H9 (cell line): Measurements from ENCODE around the gene CLDN2. TPM values are rescaled to one million over a fixed set of nuclear protein-coding genes. Genes with fewer than 3 reads are reported as not detected.

ENCODE experiments used
- DNase-seq: peaks from one replicate; pipeline ENCODE4 v3.0.0-alpha.2; 2017
- H2AFZ ChIP-seq: one replicate; pipeline ENCODE4 v1.6.1; 2013; ENCODE audit warnings: mild to moderate bottlenecking, low read length, control low read depth, moderate library complexity
- H2AK5ac ChIP-seq: 2 replicates; pipeline ENCODE4 v1.6.1; 2013; ENCODE audit warnings: low read length, control low read depth, mixed read lengths; ENCODE audit not compliant: insufficient read length
- H2BK120ac ChIP-seq: one replicate; pipeline ENCODE4 v1.6.1; 2013; ENCODE audit warnings: low read depth, mild to moderate bottlenecking, low read length, control low read depth, inconsistent platforms; ENCODE audit not compliant: poor library complexity, severe bottlenecking
- H2BK12ac ChIP-seq: 2 replicates; pipeline ENCODE4 v1.6.1; 2013; ENCODE audit warnings: low read length, control low read depth, mixed read lengths, low read depth; ENCODE audit not compliant: insufficient read length
- H2BK15ac ChIP-seq: 2 replicates; pipeline ENCODE4 v1.6.1; 2013; ENCODE audit warnings: low read depth, low read length, control low read depth
- H2BK20ac ChIP-seq: one replicate; pipeline ENCODE4 v1.6.1; 2013; ENCODE audit warnings: low read depth, mild to moderate bottlenecking, low read length, control low read depth, inconsistent platforms; ENCODE audit not compliant: poor library complexity, severe bottlenecking
- H2BK5ac ChIP-seq: 2 replicates; pipeline ENCODE4 v1.6.1; 2013; ENCODE audit warnings: low read length, control low read depth, mixed read lengths; ENCODE audit not compliant: insufficient read length
- H3K14ac ChIP-seq: 2 replicates; pipeline ENCODE4 v1.6.1; 2013; ENCODE audit warnings: low read length, control low read depth; ENCODE audit not compliant: insufficient read depth
- H3K18ac ChIP-seq: 2 replicates; pipeline ENCODE4 v1.6.1; 2013; ENCODE audit warnings: low read depth, mild to moderate bottlenecking, mixed read lengths, low read length, control low read depth; ENCODE audit not compliant: insufficient read length
- H3K23ac ChIP-seq: 2 replicates; pipeline ENCODE4 v1.6.1; 2013; ENCODE audit warnings: low read length, control low read depth, mixed read lengths, low read depth; ENCODE audit not compliant: insufficient read length
- H3K23me2 ChIP-seq: 2 replicates; pipeline ENCODE4 v1.6.1; 2013; ENCODE audit warnings: low read depth, mild to moderate bottlenecking, mixed read lengths, low read length, control low read depth; ENCODE audit not compliant: insufficient read length, poor library complexity, severe bottlenecking
- H3K27ac ChIP-seq: 2 replicates; pipeline ENCODE4 v1.5.1; 2013; ENCODE audit warnings: low read length, control low read depth, mixed read lengths, low read depth; ENCODE audit not compliant: insufficient read length
- H3K27me3 ChIP-seq: 2 replicates; pipeline ENCODE4 v1.6.1; 2013; ENCODE audit warnings: low read length, control low read depth, inconsistent platforms; ENCODE audit not compliant: insufficient read depth
- H3K4ac ChIP-seq: 2 replicates; pipeline ENCODE4 v1.6.1; 2013; ENCODE audit warnings: low read depth, mild to moderate bottlenecking, control low read depth, inconsistent platforms, low read length, moderate library complexity
- H3K4me1 ChIP-seq: 2 replicates; pipeline ENCODE4 v1.6.1; 2013; ENCODE audit warnings: low read length, control low read depth, inconsistent platforms; ENCODE audit not compliant: insufficient read depth
- H3K4me2 ChIP-seq: 2 replicates; pipeline ENCODE4 v1.6.1; 2013; ENCODE audit warnings: low read length, control low read depth, mixed read lengths; ENCODE audit not compliant: insufficient read length, insufficient read depth
- H3K56ac ChIP-seq: 2 replicates; pipeline ENCODE4 v1.6.1; 2013; ENCODE audit warnings: low read depth, mild to moderate bottlenecking, mixed read lengths, low read length, control low read depth; ENCODE audit not compliant: insufficient read length
- H3K79me1 ChIP-seq: 2 replicates; pipeline ENCODE4 v1.6.1; 2013; ENCODE audit warnings: low read depth, mild to moderate bottlenecking, moderate library complexity, low read length, control low read depth, inconsistent platforms; ENCODE audit not compliant: insufficient read depth, poor library complexity, severe bottlenecking
- H3K79me2 ChIP-seq: 2 replicates; pipeline ENCODE4 v1.6.1; 2013; ENCODE audit warnings: low read length, control low read depth, inconsistent platforms; ENCODE audit not compliant: insufficient read depth
- H3K9ac ChIP-seq: 2 replicates; pipeline ENCODE4 v1.6.1; 2013; ENCODE audit warnings: low read length, control low read depth, mixed read lengths; ENCODE audit not compliant: insufficient read length; ENCODE audit errors: extremely low read depth
- H3K9me3 ChIP-seq: one replicate; pipeline ENCODE4 v1.6.1; 2013; ENCODE audit warnings: low read depth, low read length, inconsistent platforms; ENCODE audit not compliant: control insufficient read depth
- H3T11ph ChIP-seq: one replicate; pipeline ENCODE4 v1.6.1; 2013; ENCODE audit warnings: mild to moderate bottlenecking, low read length, control low read depth, inconsistent platforms
- H4K20me1 ChIP-seq: one replicate; pipeline ENCODE4 v1.6.1; 2013; ENCODE audit not compliant: control insufficient read depth, insufficient read length, insufficient read depth
- H4K5ac ChIP-seq: 2 replicates; pipeline ENCODE4 v1.6.1; 2013; ENCODE audit warnings: low read depth, mild to moderate bottlenecking, mixed read lengths, low read length, control low read depth; ENCODE audit not compliant: insufficient read length
- H4K8ac ChIP-seq: replicated peaks from 2 replicates; pipeline ENCODE4 v1.6.1; 2013; ENCODE audit warnings: low read length, control low read depth, mixed read lengths, low read depth; ENCODE audit not compliant: insufficient read length
- H4K91ac ChIP-seq: 2 replicates; pipeline ENCODE4 v1.6.1; 2013; ENCODE audit warnings: low read depth, mild to moderate bottlenecking, moderate library complexity, mixed read lengths, low read length, control low read depth; ENCODE audit not compliant: insufficient read length
- H3K27ac Mint-ChIP-seq, 3 experiments: 2 replicates in 2 of 3; 3 replicates in 1 of 3; pipeline ENCODE4 v1.8.0; 2020 to 2021; ENCODE audit warnings: mixed read lengths in 3 of 3, mild to moderate bottlenecking in 1 of 3, moderate library complexity in 1 of 3
- H3K27me3 Mint-ChIP-seq: 2 replicates; pipeline ENCODE4 v1.8.0; 2021; ENCODE audit warnings: low read depth, mild to moderate bottlenecking, moderate library complexity, mixed read lengths
- H3K36me3 Mint-ChIP-seq, 3 experiments: 2 replicates in 2 of 3; 3 replicates in 1 of 3; pipeline ENCODE4 v1.8.0; 2020 to 2021; ENCODE audit warnings: low read depth in 3 of 3, mixed read lengths in 3 of 3; ENCODE audit not compliant: insufficient read depth in 1 of 3
- H3K4me1 Mint-ChIP-seq, 2 experiments: 2 replicates each; pipeline ENCODE4 v1.8.0; 2020; ENCODE audit warnings: mixed read lengths in 2 of 2
- H3K4me3 Mint-ChIP-seq, 2 experiments: 2 replicates in 1 of 2; 3 replicates in 1 of 2; pipeline ENCODE4 v1.8.0; 2020 to 2021; ENCODE audit warnings: mild to moderate bottlenecking in 2 of 2, mixed read lengths in 2 of 2, moderate library complexity in 1 of 2
- H3K9me3 Mint-ChIP-seq, 2 experiments: 2 replicates in 1 of 2; 3 replicates in 1 of 2; pipeline ENCODE4 v1.8.0; 2020; ENCODE audit warnings: mild to moderate bottlenecking in 2 of 2, mixed read lengths in 2 of 2, moderate library complexity in 1 of 2
- WGBS: extraction: QIAGEN DNeasy Blood & Tissue Kit; methylation state at CpG from one replicate; pipeline ENCODE4 v1.1.7; 2013; ENCODE audit warnings: missing lambda C conversion rate, low lambda C conversion rate, mixed read lengths; ENCODE audit not compliant: insufficient read length; ENCODE audit errors: extremely low coverage; 5-methylcytosine and 5-hydroxymethylcytosine counted together
- total RNA-seq: library from RNA; stranded (reverse); gene quantifications from 2 replicates; pipeline ENCODE4 v1.2.1, GENCODE V29; 2021
- TF ChIP-seq, protein P1 (sequence below): fragments of 200-600 bp; sonication (generic); conservative IDR thresholded peaks from 3 replicates; pipeline ENCODE4 v1.8.0; 2021; ENCODE audit warnings: antibody characterized with exemption, mild to moderate bottlenecking

Gene CLDN2
- total RNA-seq, 1 experiment from 2014 or later, result not detected

DNA sequence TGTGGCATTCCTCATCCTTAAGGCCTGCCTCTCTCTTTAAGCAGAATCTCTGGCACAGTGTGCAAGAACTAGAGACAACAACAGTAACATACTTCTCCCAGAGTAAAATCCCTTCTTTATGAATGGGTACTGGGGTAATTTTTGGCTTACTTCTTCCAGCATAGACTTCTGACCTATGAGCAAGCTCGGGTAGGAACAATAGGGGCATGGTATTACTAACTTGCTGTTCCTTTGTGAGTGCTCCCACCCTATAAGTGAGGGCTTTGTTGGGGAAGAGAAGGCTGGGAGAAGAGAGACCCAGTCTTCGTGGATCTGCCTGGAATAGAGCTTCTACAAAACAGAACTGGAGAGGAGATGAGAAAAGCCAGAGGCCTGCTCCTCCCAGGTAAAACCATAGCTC is 30.2 kb downstream of the CLDN2 start:
- H2BK5ac ChIP-seq, result no peak overlapping the region
- Mint-ChIP-seq H3K4me1 (no peaks in the 10 kb centered on the region), H3K4me3 (no peak overlapping the region), H3K27ac (no peak overlapping the region), H3K27me3 (no peaks in the 10 kb centered on the region), H3K9me3 (peaks cover 0 to 23% of the 10 kb centered on the region in 2 experiments; a peak in 1 of 5 replicates), H3K36me3 (peaks cover 0 to 1% (median 0%) of the 10 kb centered on the region in 3 experiments; a peak in 2 of 7 replicates)
- no peak overlapping the region for H4K91ac ChIP-seq
- H3K79me1 ChIP-seq, result no peaks in the 10 kb centered on the region
- H4K8ac ChIP-seq, result no peak overlapping the region
- no peak overlapping the region for H4K5ac ChIP-seq
- no peak overlapping the region for H2AK5ac ChIP-seq
- no peaks in the 10 kb centered on the region for H3K23me2 ChIP-seq
- no peak overlapping the region for H2BK15ac ChIP-seq
- H3K23ac ChIP-seq, result no peak overlapping the region
- H3T11ph ChIP-seq, result no peak overlapping the region
- H3K79me2 ChIP-seq, result no peaks in the 10 kb centered on the region
- no peaks in the 10 kb centered on the region for H3K9me3 ChIP-seq
- H3K4me2 ChIP-seq, result no peak overlapping the region
- H3K27ac ChIP-seq, result no peak overlapping the region
- no peak overlapping the region for H3K18ac ChIP-seq
- H3K14ac ChIP-seq, result no peak overlapping the region
- no peak overlapping the region for H2AFZ ChIP-seq
- TF ChIP-seq, protein P1, sequence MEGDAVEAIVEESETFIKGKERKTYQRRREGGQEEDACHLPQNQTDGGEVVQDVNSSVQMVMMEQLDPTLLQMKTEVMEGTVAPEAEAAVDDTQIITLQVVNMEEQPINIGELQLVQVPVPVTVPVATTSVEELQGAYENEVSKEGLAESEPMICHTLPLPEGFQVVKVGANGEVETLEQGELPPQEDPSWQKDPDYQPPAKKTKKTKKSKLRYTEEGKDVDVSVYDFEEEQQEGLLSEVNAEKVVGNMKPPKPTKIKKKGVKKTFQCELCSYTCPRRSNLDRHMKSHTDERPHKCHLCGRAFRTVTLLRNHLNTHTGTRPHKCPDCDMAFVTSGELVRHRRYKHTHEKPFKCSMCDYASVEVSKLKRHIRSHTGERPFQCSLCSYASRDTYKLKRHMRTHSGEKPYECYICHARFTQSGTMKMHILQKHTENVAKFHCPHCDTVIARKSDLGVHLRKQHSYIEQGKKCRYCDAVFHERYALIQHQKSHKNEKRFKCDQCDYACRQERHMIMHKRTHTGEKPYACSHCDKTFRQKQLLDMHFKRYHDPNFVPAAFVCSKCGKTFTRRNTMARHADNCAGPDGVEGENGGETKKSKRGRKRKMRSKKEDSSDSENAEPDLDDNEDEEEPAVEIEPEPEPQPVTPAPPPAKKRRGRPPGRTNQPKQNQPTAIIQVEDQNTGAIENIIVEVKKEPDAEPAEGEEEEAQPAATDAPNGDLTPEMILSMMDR, result no peak
- H2BK120ac ChIP-seq, result no peak overlapping the region
- WGBS, result no CpG with 5 or more reads among the region's 2 CpGs
- H3K56ac ChIP-seq, result no peak overlapping the region
- DNase-seq, result no peak
- no peaks in the 10 kb centered on the region for H4K20me1 ChIP-seq
- no peak overlapping the region for H3K4ac ChIP-seq
- H3K27me3 ChIP-seq, result no peaks in the 10 kb centered on the region
- no peak overlapping the region for H2BK12ac ChIP-seq
- H2BK20ac ChIP-seq, result no peak overlapping the region
- no peak overlapping the region for H3K9ac ChIP-seq
- no peaks in the 10 kb centered on the region for H3K4me1 ChIP-seq
